Lung (tissue), 12 donors: ENCODE data around the gene MYL6B. TPM values are rescaled to one million over a fixed set of nuclear protein-coding genes. Genes with fewer than 3 reads are reported as not detected.

Experiments used
- ATAC-seq: fragments of 200-7000 bp; cut with Tn5 transposase; one replicate; pipeline ENCODE4 v1.9.1; 2020; ENCODE audit warnings: moderate number of reproducible peaks; ENCODE audit not compliant: insufficient read depth, low FRiP score
- DNase-seq, 3 donors: peaks; one replicate each; pipeline ENCODE4 v3.0.0-alpha.2; 2013 to 2017
- H3K27ac ChIP-seq, 2 donors: one replicate each; pipeline ENCODE4 v1.5.1; 2013; ENCODE audit warnings: mild to moderate bottlenecking in 2 of 2, moderate library complexity in 2 of 2, control low read depth in 1 of 2, inconsistent platforms in 1 of 2, low read depth in 1 of 2, low read length in 1 of 2
- H3K27me3 ChIP-seq, 3 donors: one replicate each; pipeline ENCODE4 v1.5.1; 2013; ENCODE audit warnings: low read length in 2 of 3; ENCODE audit not compliant: control insufficient read depth in 3 of 3, insufficient read depth in 3 of 3
- H3K36me3 ChIP-seq, 4 donors: one replicate each; pipeline ENCODE4 v1.5.1; 2013; ENCODE audit warnings: low read length in 4 of 4, mild to moderate bottlenecking in 1 of 4, moderate library complexity in 1 of 4; ENCODE audit not compliant: control insufficient read depth in 4 of 4, insufficient read depth in 4 of 4
- H3K4me1 ChIP-seq, 5 donors: one replicate each; pipeline ENCODE4 v1.5.1; 2013; ENCODE audit warnings: low read length in 5 of 5, mild to moderate bottlenecking in 2 of 5, moderate library complexity in 1 of 5; ENCODE audit not compliant: control insufficient read depth in 5 of 5, insufficient read depth in 5 of 5
- H3K4me3 ChIP-seq: one replicate; pipeline ENCODE4 v1.5.1; 2013; ENCODE audit warnings: mild to moderate bottlenecking, control low read depth, moderate library complexity
- H3K9ac ChIP-seq, 2 donors: one replicate each; pipeline ENCODE4 v1.5.1; 2013; ENCODE audit warnings: low read length in 2 of 2, control low read depth in 1 of 2; ENCODE audit not compliant: insufficient read depth in 1 of 2
- H3K9me3 ChIP-seq, 4 donors: one replicate each; pipeline ENCODE4 v1.5.1; 2013; ENCODE audit warnings: low read length in 3 of 4, mild to moderate bottlenecking in 1 of 4, moderate library complexity in 1 of 4; ENCODE audit not compliant: control insufficient read depth in 4 of 4, insufficient read depth in 3 of 4
- CTCF ChIP-seq: IDR thresholded peaks from 2 replicates; pipeline ENCODE4 v1.5.1; 2012; ENCODE audit warnings: mild to moderate bottlenecking; ENCODE audit errors: control extremely low read depth, extremely low read depth
- WGBS, 2 donors: extraction: QIAGEN DNeasy Blood & Tissue Kit; methylation state at CpG; one replicate each; pipeline ENCODE4 v1.1.7; 2013; 5-methylcytosine and 5-hydroxymethylcytosine counted together
- polyA plus RNA-seq, 2 donors: library from polyadenylated mRNA; stranded (reverse); fragments of 200-250 nt; gene quantifications; one replicate each; pipeline ENCODE4 v1.2.1, GENCODE V29; 2013
- total RNA-seq, 2 donors: library from RNA; depleted of rRNA in 1 of 2; stranded (reverse); fragments of >200 nt in 1 of 2; gene quantifications; one replicate each; pipeline ENCODE4 v1.2.1, GENCODE V29; 2014 to 2021
- donor health status: control.
- donor health status: control.
- donor health status: Bipolar disorder and iron deficiency.
- donor health status: healthy.
- donor health status: DM: yes; HTN: yes; CAD: no.

MYL6B gene
- total and polyA plus RNA-seq, 4 donors: 20.7 to 46.1 (median 39.7) TPM

DNA sequence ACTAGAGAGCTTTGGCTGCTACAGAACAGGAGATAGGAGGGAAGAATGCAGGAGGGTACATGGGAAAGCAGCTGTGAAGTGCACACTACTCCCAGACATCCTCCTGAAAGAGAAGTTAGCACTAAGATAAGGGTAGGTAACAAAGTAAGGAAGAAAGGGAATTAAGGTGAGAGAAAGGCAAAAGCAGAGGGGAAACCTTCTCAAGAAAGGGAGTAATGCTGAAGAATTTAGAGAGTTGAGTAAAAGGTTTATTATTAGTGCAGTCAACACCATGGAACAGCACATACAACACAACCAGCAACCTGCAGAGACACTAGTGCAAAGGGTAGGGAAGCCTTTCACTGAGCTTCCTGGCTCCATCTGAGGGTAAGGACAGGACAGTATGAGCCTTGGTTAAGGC is 51.9 kb downstream of the MYL6B start:
- Histone ChIP-seq H3K9me3 (peaks cover 0 to 1% (median 0%) of the 10 kb centered on the region in 4 donors), H3K4me1 (no peaks in the 10 kb centered on the region), H3K27me3 (no peaks in the 10 kb centered on the region), H3K36me3 (peaks cover 26 to 35% (median 30%) of the 10 kb centered on the region in 4 donors), H3K4me3 (no peak overlapping the region), H3K27ac (no peak overlapping the region), H3K9ac (no peak overlapping the region)
- no peak for TF ChIP-seq CTCF
- ATAC-seq (no peak), DNase-seq (no peak)

GRCh38 chr12:56205445-56205844 is 53.1 kb downstream of the MYL6B start:
- Histone ChIP-seq H3K27ac (no peak overlapping the region), H3K9me3 (peaks cover 0 to 1% (median 0%) of the 10 kb centered on the region in 4 donors), H3K27me3 (no peaks in the 10 kb centered on the region), H3K4me3 (no peak overlapping the region), H3K4me1 (no peaks in the 10 kb centered on the region), H3K36me3 (peaks cover 30 to 43% (median 35%) of the 10 kb centered on the region in 4 donors), H3K9ac (peak overlapping the region in 1 of 2 donors; percentile 13)
- TF ChIP-seq CTCF: no peak
- ATAC-seq (no peak), DNase-seq (no peak)

DNA sequence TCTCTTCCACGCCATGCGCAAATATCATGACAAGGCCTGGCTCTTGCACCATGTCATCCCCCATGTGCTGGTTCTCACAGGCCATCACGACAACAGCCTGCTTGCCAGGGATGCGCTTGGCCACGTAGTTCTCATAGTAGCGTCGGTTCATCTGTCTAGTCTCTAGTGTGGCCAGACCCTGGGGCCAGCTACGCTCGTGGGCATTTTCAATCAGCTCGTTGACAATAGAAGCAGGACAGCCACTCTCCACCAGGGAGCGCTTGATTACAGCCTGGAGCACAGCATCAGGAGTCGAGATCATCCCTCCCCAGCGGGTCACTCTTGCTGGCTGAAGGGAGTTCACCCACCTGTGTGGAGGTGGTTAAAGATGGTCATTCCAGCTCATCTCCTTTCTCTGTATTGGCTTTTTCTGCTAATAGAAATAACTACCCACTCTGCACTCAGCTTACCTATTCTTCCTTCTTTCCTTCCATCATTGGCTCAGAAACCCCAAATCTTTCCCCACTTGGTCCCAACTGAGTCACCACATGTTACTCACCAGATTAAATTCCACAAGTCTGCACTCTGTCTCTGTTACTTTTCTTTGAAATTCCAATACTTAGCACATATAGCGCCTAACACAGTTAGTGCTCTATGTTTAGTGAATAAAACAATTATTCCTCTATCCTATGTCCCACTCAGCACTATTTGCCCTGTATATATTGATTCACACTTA is 54.2 kb downstream of the MYL6B start:
- no peaks in the 10 kb centered on the region for H3K27me3 ChIP-seq
- DNase-seq (peak; percentile 56 to 60 (median 58)), ATAC-seq (peak; percentile 20)
- no peaks in the 10 kb centered on the region for H3K4me1 ChIP-seq
- peaks cover 36 to 49% (median 38%) of the 10 kb centered on the region in 4 donors for H3K36me3 ChIP-seq
- 65 to 72% methylated on average over 14 of the region's 14 CpGs for WGBS, 2 donors
- peak overlapping the region in 1 of 2 donors; percentile 28 for H3K27ac ChIP-seq
- H3K9ac ChIP-seq: peak overlapping the region in 1 of 2 donors; percentile 24
- no peak overlapping the region for H3K4me3 ChIP-seq
- H3K9me3 ChIP-seq: peaks cover 0 to 1% (median 0%) of the 10 kb centered on the region in 4 donors
- peak; percentile 35 for TF ChIP-seq CTCF

Other genes with a start within 250 kb of the MYL6B start
- 10 to 100 TPM; 32.0 to 32.3 TPM for gene PYM1, start 224.7 kb upstream of the MYL6B start, total RNA-seq
- 10 to 100 TPM; 37.7 to 44.9 TPM for gene PYM1, start 224.7 kb upstream of the MYL6B start, polyA plus RNA-seq
- 10 to 100 TPM; 33.7 to 41.1 TPM for gene DGKA, start 221.4 kb upstream of the MYL6B start, total RNA-seq
- 10 to 100 TPM; 19.3 to 28.0 TPM for gene DGKA, start 221.4 kb upstream of the MYL6B start, polyA plus RNA-seq
- 1 to 10 TPM in 1 of 2 donors, under 1 TPM in 1; 0.43 to 1.7 TPM for gene PMEL, start 186.5 kb upstream of the MYL6B start, total RNA-seq
- 1 to 10 TPM; 1.0 to 1.1 TPM for gene PMEL, start 186.5 kb upstream of the MYL6B start, polyA plus RNA-seq
- 10 to 100 TPM; 27.4 to 28.0 TPM for gene CDK2, start 185.8 kb upstream of the MYL6B start, total RNA-seq
- 10 to 100 TPM; 13.0 to 25.5 TPM for gene CDK2, start 185.8 kb upstream of the MYL6B start, polyA plus RNA-seq
- 100 to 1,000 TPM; 113 to 118 TPM for gene RAB5B, start 178.5 kb upstream of the MYL6B start, total RNA-seq
- 10 to 100 TPM; 64.5 to 70.0 TPM for gene RAB5B, start 178.5 kb upstream of the MYL6B start, polyA plus RNA-seq
- 10 to 100 TPM; 17.7 to 26.2 TPM for gene SUOX, start 155.3 kb upstream of the MYL6B start, total RNA-seq
- 10 to 100 TPM; 15.1 to 17.1 TPM for gene SUOX, start 155.3 kb upstream of the MYL6B start, polyA plus RNA-seq
- 10 to 100 TPM in 1 of 2 donors, 1 to 10 TPM in 1; 7.0 to 10.7 TPM for gene IKZF4, start 131.5 kb upstream of the MYL6B start, total RNA-seq
- gene IKZF4, start 131.5 kb upstream of the MYL6B start, polyA plus RNA-seq: 1 to 10 TPM; 3.3 to 3.5 TPM
- gene RPS26, start 110.7 kb upstream of the MYL6B start, total RNA-seq: 10 to 100 TPM; 53.1 to 94.2 TPM
- 1,000 to 10,000 TPM; 1,088 to 1,477 TPM for gene RPS26, start 110.7 kb upstream of the MYL6B start, polyA plus RNA-seq
- 100 to 1,000 TPM in 1 of 2 donors, 10 to 100 TPM in 1; 67.9 to 191 TPM for gene ERBB3, start 72.4 kb upstream of the MYL6B start, total RNA-seq
- 10 to 100 TPM; 31.4 to 52.3 TPM for gene ERBB3, start 72.4 kb upstream of the MYL6B start, polyA plus RNA-seq
- 10 to 100 TPM; 80.2 to 81.3 TPM for gene PA2G4, start 48.0 kb upstream of the MYL6B start, total RNA-seq
- 100 to 1,000 TPM in 1 of 2 donors, 10 to 100 TPM in 1; 97.6 to 137 TPM for gene PA2G4, start 48.0 kb upstream of the MYL6B start, polyA plus RNA-seq
- gene RPL41, start 36.0 kb upstream of the MYL6B start, total RNA-seq: 1,000 to 10,000 TPM; 1,569 to 3,132 TPM
- 1,000 to 10,000 TPM; 4,690 to 5,737 TPM for gene RPL41, start 36.0 kb upstream of the MYL6B start, polyA plus RNA-seq
- 1 to 10 TPM; 2.5 to 7.9 TPM for gene ZC3H10, start 34.3 kb upstream of the MYL6B start, total RNA-seq
- 1 to 10 TPM; 3.1 to 3.5 TPM for gene ZC3H10, start 34.3 kb upstream of the MYL6B start, polyA plus RNA-seq
- gene ESYT1, start 24.3 kb upstream of the MYL6B start, total RNA-seq: 100 to 1,000 TPM in 1 of 2 donors, 10 to 100 TPM in 1; 57.4 to 131 TPM
- 10 to 100 TPM; 23.5 to 71.0 TPM for gene ESYT1, start 24.3 kb upstream of the MYL6B start, polyA plus RNA-seq
- 1,000 to 10,000 TPM; 1,471 to 1,783 TPM for gene MYL6, start 5.8 kb downstream of the MYL6B start, total RNA-seq
- gene MYL6, start 5.8 kb downstream of the MYL6B start, polyA plus RNA-seq: 1,000 to 10,000 TPM; 2,612 to 3,593 TPM
- gene SMARCC2, start 36.9 kb downstream of the MYL6B start, total RNA-seq: 10 to 100 TPM; 66.5 to 97.5 TPM
- gene SMARCC2, start 36.9 kb downstream of the MYL6B start, polyA plus RNA-seq: 10 to 100 TPM; 23.9 to 29.0 TPM
- 10 to 100 TPM; 49.5 to 54.6 TPM for gene RNF41, start 69.3 kb downstream of the MYL6B start, total RNA-seq
- 10 to 100 TPM; 18.1 to 40.6 TPM for gene RNF41, start 69.3 kb downstream of the MYL6B start, polyA plus RNA-seq
- 10 to 100 TPM; 11.3 to 31.4 TPM for gene NABP2, start 71.8 kb downstream of the MYL6B start, total RNA-seq
- gene NABP2, start 71.8 kb downstream of the MYL6B start, polyA plus RNA-seq: 10 to 100 TPM; 22.1 to 23.8 TPM
- gene SLC39A5, start 77.5 kb downstream of the MYL6B start, total RNA-seq: 1 to 10 TPM in 1 of 2 donors, under 1 TPM in 1; 0.71 to 1.1 TPM
- under 1 TPM; 0.13 to 0.20 TPM for gene SLC39A5, start 77.5 kb downstream of the MYL6B start, polyA plus RNA-seq
- gene ANKRD52, start 105.8 kb downstream of the MYL6B start, total RNA-seq: 10 to 100 TPM; 25.9 to 38.1 TPM
- 1 to 10 TPM; 9.2 to 9.9 TPM for gene ANKRD52, start 105.8 kb downstream of the MYL6B start, polyA plus RNA-seq
- 10 to 100 TPM in 1 of 2 donors, 1 to 10 TPM in 1; 8.3 to 16.5 TPM for gene COQ10A, start 114.4 kb downstream of the MYL6B start, total RNA-seq
- 10 to 100 TPM in 1 of 2 donors, 1 to 10 TPM in 1; 5.8 to 18.1 TPM for gene COQ10A, start 114.4 kb downstream of the MYL6B start, polyA plus RNA-seq
- gene CS, start 147.7 kb downstream of the MYL6B start, total RNA-seq: 100 to 1,000 TPM; 101 to 204 TPM
- gene CS, start 147.7 kb downstream of the MYL6B start, polyA plus RNA-seq: 10 to 100 TPM; 43.1 to 87.9 TPM
- gene CNPY2, start 163.4 kb downstream of the MYL6B start, total RNA-seq: 100 to 1,000 TPM in 1 of 2 donors, 10 to 100 TPM in 1; 38.8 to 125 TPM
- gene CNPY2, start 163.4 kb downstream of the MYL6B start, polyA plus RNA-seq: 100 to 1,000 TPM; 128 to 153 TPM
- gene PAN2, start 181.4 kb downstream of the MYL6B start, total RNA-seq: 10 to 100 TPM; 61.4 to 68.2 TPM
- 10 to 100 TPM; 22.4 to 43.0 TPM for gene PAN2, start 181.4 kb downstream of the MYL6B start, polyA plus RNA-seq
- under 1 TPM; 0.34 to 0.77 TPM for gene IL23A, start 186.3 kb downstream of the MYL6B start, total RNA-seq
- 1 to 10 TPM in 1 of 2 donors, under 1 TPM in 1; 0.43 to 4.0 TPM for gene IL23A, start 186.3 kb downstream of the MYL6B start, polyA plus RNA-seq
- 100 to 1,000 TPM; 139 to 218 TPM for gene STAT2, start 207.5 kb downstream of the MYL6B start, total RNA-seq
- 10 to 100 TPM; 64.8 to 67.2 TPM for gene STAT2, start 207.5 kb downstream of the MYL6B start, polyA plus RNA-seq
- gene APOF, start 210.3 kb downstream of the MYL6B start, total RNA-seq: under 1 TPM in 1 of 2 donors, not detected in 1; 0.12 TPM
- not detected for gene APOF, start 210.3 kb downstream of the MYL6B start, polyA plus RNA-seq